ENCODE results near the gene C6orf15. TPM values are rescaled to one million over a fixed set of nuclear protein-coding genes. Genes with fewer than 3 reads are reported as not detected.

Gene C6orf15
- total RNA-seq, 1 experiment from 2014 or later, result not detected

- Histone ChIP-seq H3K4me2 (ENCODE audit: low read length) (no peak overlapping the region), H3K36me3 (ENCODE audit: control insufficient read depth in 1 of 2, insufficient read depth in 2 of 2, low read length in 2 of 2) (no peaks in the 10 kb centered on the region), H3K9me2 (ENCODE audit: insufficient read depth) (no peaks in the 10 kb centered on the region), H3K9ac (ENCODE audit: low read length) (no peak overlapping the region), H3K4me1 (ENCODE audit: control insufficient read depth in 1 of 2, insufficient read depth in 2 of 2, low read length in 2 of 2) (peaks cover 0 to 6% of the 10 kb centered on the region in 2 experiments; a peak in 2 of 4 replicates), H3K79me2 (ENCODE audit: insufficient read depth, low read length) (no peaks in the 10 kb centered on the region), H3K4me3 (replicated peaks in 1 of 2; ENCODE audit: low read depth in 1 of 2, low read length in 2 of 2) (no peak overlapping the region), H4K20me1 (ENCODE audit: insufficient read depth) (no peaks in the 10 kb centered on the region), H3K27me3 (ENCODE audit: insufficient read depth, low read length) (no peaks in the 10 kb centered on the region), H3K9me3 (ENCODE audit: control insufficient read depth in 1 of 2, insufficient read depth in 1 of 2, low read depth in 1 of 2, low read length in 2 of 2) (no peaks in the 10 kb centered on the region), H3K27ac (ENCODE audit: low read depth, low read length) (no peak overlapping the region), H2AFZ (ENCODE audit: low read depth, low read length, poor library complexity, severe bottlenecking) (no peak overlapping the region)
- no peak for TF ChIP-seq ATF3 (IDR thresholded peaks at IDR 0.05)
- no peak for TF ChIP-seq MAX (IDR thresholded peaks at IDR 0.05)
- no peak for TF ChIP-seq ZBTB33 (IDR thresholded peaks at IDR 0.05; ENCODE audit: extremely low read depth, insufficient replicate concordance, low read length)
- no peak for TF ChIP-seq YY1 (IDR thresholded peaks at IDR 0.05; ENCODE audit: extremely low read depth, insufficient replicate concordance, low read depth, low read length)
- no peak for TF ChIP-seq JUND (IDR thresholded peaks at IDR 0.05)
- no peak for TF ChIP-seq CTCF (IDR thresholded peaks at IDR 0.05 in 2 of 3, conservative IDR thresholded peaks at IDR 0.05 in 1 of 3; ENCODE audit: borderline replicate concordance in 1 of 3, insufficient read depth in 1 of 3, low read depth in 2 of 3, low read length in 2 of 3)
- no TSS peak for BruUV-seq (replicated peaks)
- intact Hi-C loops (cut with micrococcal nuclease), result no loop called here
- RAD21 ChIA-PET (ENCODE audit: low non-redundant PET in 1 of 2, low total read pairs in 2 of 2, uncharacterized antibody in 2 of 2, unreplicated experiment in 2 of 2), result no interaction called here
- ATAC-seq (no peak), DNase-seq (ENCODE audit: low read depth, low spot score) (no peak)
- POLR2A ChIA-PET, result no interaction called here
- CTCF ChIA-PET, result no interaction called here
These were observed 17.9 kb downstream of the C6orf15 start for GRCh38 chr6:31094389-31094881.
